Upper lobe of left lung (tissue), 6 donors: ENCODE results near the gene NLGN1. TPM values are rescaled to one million over a fixed set of nuclear protein-coding genes. Genes with fewer than 3 reads are reported as not detected.

Experiments
- ATAC-seq, 2 donors: fragments of 200-7000 bp; cut with Tn5 transposase; one replicate each; pipeline ENCODE4 v1.9.1; 2022; ENCODE audit warnings: mild to moderate bottlenecking in 2 of 2, moderate library complexity in 2 of 2; ENCODE audit not compliant: low FRiP score in 2 of 2
- DNase-seq, 2 donors: peaks; one replicate each; pipeline ENCODE4 v3.0.0-alpha.2; 2019 to 2020
- H3K27ac ChIP-seq, 4 donors: fragments of 200-600 bp; sonication (generic); one replicate each; pipeline ENCODE4 v1.5.1; 2016 to 2019
- H3K27me3 ChIP-seq, 4 donors: fragments of 200-600 bp; sonication (generic); one replicate each; pipeline ENCODE4 v1.5.1; 2017 to 2019
- H3K36me3 ChIP-seq, 4 donors: fragments of 200-600 bp; sonication (generic); one replicate each; pipeline ENCODE4 v1.5.1; 2016 to 2019
- H3K4me1 ChIP-seq, 4 donors: fragments of 200-600 bp; sonication (generic); one replicate each; pipeline ENCODE4 v1.5.1; 2018 to 2019
- H3K4me3 ChIP-seq, 4 donors: fragments of 200-600 bp; sonication (generic); one replicate each; pipeline ENCODE4 v1.5.1; 2017 to 2019; ENCODE audit warnings: mild to moderate bottlenecking in 2 of 4, moderate library complexity in 1 of 4
- H3K9me3 ChIP-seq, 4 donors: fragments of 200-600 bp; sonication (generic); one replicate each; pipeline ENCODE4 v1.5.1; 2018 to 2019
- EP300 ChIP-seq, 4 donors: sonication (generic); formaldehyde crosslinking; IDR thresholded peaks; one replicate each; pipeline ENCODE4 v1.5.1; 2017; ENCODE audit warnings: antibody characterized with exemption in 4 of 4, control low read depth in 2 of 4
- POLR2A ChIP-seq, 4 donors: fragments of 450-650 bp; IDR thresholded peaks; one replicate each; pipeline ENCODE4 v1.5.1; 2016 to 2017; ENCODE audit warnings: antibody characterized with exemption in 4 of 4, mild to moderate bottlenecking in 2 of 4
- POLR2AphosphoS5 ChIP-seq, 2 donors: sonication (generic); formaldehyde crosslinking; IDR thresholded peaks; one replicate each; pipeline ENCODE4 v1.5.1; 2017; ENCODE audit warnings: antibody characterized with exemption in 2 of 2
- WGBS, 2 donors: methylation state at CpG; one replicate each; pipeline ENCODE4 v1.1.5; 2017 to 2018; 5-methylcytosine and 5-hydroxymethylcytosine counted together
- total RNA-seq, 6 donors: library from RNA; depleted of rRNA in 4 of 6; stranded (reverse); fragments of >200 nt in 4 of 6; gene quantifications; one replicate each; pipeline versions ENCODE4 v1.1.0 to v1.2.1, GENCODE V29; 2016 to 2021
- TF ChIP-seq, protein P1 (sequence below), 6 experiments: fragments of 450-650 bp in 4 of 6; fragments of 200-600 bp in 2 of 6; sonication (generic) in 2 of 6; IDR thresholded peaks; one replicate each; pipeline ENCODE4 v1.5.1; 2016 to 2019; ENCODE audit warnings: antibody characterized with exemption in 6 of 6
- donor health status: DM: no; HTN: no; CAD: no; lungs with moderate emphysema.
- donor health status: DM: no; HTN: yes; CAD: no; lungs with severe emphysema.

Gene NLGN1
- total RNA-seq, 6 donors from 2014 or later, result under 0.01 to 3.5 (median 1.9) TPM

DNA sequence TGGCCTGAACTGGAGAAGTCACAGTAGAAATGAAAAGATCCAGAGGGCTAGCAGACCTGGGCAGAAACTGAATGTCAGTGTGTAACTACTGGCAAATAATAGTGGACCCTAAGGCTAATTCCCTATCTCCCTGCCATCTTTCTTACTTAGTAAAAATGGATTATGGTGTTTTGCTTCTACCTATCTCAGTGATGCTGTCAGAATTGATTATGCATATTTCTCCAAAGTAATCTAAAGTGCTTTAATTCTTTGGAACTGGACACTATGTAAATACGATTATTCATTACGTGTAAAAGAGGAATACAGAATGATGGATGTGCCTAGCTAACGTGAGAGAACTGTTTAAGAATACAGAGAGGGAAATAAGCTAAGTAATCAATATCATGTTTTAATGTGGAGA lies 651.9 kb downstream of the NLGN1 start:
- Histone ChIP-seq H3K27ac (no peak overlapping the region), H3K4me1 (no peaks in the 10 kb centered on the region), H3K4me3 (no peak overlapping the region), H3K27me3 (no peaks in the 10 kb centered on the region), H3K9me3 (no peaks in the 10 kb centered on the region), H3K36me3 (no peaks in the 10 kb centered on the region)
- TF ChIP-seq POLR2AphosphoS5 (IDR thresholded peaks at IDR 0.05) (no peak), EP300 (IDR thresholded peaks at IDR 0.05) (no peak), POLR2A (IDR thresholded peaks at IDR 0.05) (no peak)
- TF ChIP-seq, protein P1, sequence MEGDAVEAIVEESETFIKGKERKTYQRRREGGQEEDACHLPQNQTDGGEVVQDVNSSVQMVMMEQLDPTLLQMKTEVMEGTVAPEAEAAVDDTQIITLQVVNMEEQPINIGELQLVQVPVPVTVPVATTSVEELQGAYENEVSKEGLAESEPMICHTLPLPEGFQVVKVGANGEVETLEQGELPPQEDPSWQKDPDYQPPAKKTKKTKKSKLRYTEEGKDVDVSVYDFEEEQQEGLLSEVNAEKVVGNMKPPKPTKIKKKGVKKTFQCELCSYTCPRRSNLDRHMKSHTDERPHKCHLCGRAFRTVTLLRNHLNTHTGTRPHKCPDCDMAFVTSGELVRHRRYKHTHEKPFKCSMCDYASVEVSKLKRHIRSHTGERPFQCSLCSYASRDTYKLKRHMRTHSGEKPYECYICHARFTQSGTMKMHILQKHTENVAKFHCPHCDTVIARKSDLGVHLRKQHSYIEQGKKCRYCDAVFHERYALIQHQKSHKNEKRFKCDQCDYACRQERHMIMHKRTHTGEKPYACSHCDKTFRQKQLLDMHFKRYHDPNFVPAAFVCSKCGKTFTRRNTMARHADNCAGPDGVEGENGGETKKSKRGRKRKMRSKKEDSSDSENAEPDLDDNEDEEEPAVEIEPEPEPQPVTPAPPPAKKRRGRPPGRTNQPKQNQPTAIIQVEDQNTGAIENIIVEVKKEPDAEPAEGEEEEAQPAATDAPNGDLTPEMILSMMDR (IDR thresholded peaks at IDR 0.05), result no peak
- ATAC-seq, result no peak
- WGBS, 2 donors, result 71 to 81% methylated on average over 3 of the region's 3 CpGs
- DNase-seq, result no peak

DNA sequence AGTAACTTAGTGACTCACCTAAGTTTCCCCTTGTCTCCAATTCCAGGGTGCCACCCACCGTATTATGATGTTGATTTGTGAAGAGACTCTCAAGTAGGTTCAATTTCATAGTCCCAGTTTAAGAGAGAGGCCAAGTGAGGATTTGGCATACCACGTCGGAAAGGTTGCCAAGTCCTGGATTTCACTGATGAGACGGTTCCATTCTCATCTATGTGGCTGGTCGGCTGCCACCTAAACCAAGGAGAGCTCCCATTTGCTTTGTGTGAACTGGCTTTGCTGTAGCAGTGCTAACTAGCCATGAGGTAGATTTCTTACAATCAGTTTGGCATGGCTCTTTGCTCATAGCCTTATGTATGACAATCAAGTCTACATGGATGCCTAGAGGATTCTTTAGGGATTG lies 653.6 kb downstream of the NLGN1 start:
- no peaks in the 10 kb centered on the region for H3K4me1 ChIP-seq
- 80 to 84% methylated on average over 5 of the region's 5 CpGs for WGBS, 2 donors
- no peaks in the 10 kb centered on the region for H3K9me3 ChIP-seq
- TF ChIP-seq POLR2AphosphoS5 (IDR thresholded peaks at IDR 0.05) (no peak), EP300 (IDR thresholded peaks at IDR 0.05) (no peak)
- TF ChIP-seq, protein P1 (IDR thresholded peaks at IDR 0.05), result no peak
- H3K4me3 ChIP-seq, result no peak overlapping the region
- no peaks in the 10 kb centered on the region for H3K27me3 ChIP-seq
- ATAC-seq, result no peak
- no peak for DNase-seq
- no peak overlapping the region for H3K27ac ChIP-seq
- H3K36me3 ChIP-seq, result no peaks in the 10 kb centered on the region

DNA sequence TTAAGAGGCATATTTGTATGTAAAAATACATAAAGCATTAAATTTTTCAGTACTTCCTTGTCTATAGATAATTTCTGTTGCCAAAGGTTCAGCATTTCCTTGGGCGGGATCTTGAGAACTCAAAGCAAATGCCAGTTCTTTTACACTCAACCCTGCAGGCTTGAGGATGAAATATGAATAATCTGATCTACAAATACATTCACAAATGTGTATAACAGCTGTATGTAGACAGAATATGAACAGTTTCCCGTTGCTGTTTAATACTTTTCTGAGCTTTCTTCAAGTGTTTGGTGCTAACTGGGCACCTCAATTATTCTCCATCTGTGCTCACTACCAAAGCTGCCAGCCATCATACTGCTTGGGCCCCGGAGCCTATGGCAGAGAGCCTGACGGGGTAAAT lies 661.3 kb downstream of the NLGN1 start:
- Histone ChIP-seq H3K9me3 (peaks cover 0 to 4% (median 0%) of the 10 kb centered on the region in 4 donors), H3K4me1 (no peaks in the 10 kb centered on the region), H3K27me3 (no peaks in the 10 kb centered on the region), H3K36me3 (no peaks in the 10 kb centered on the region), H3K4me3 (no peak overlapping the region), H3K27ac (no peak overlapping the region)
- no peak for DNase-seq
- WGBS, 2 donors, result 88 to 91% methylated on average over 4 of the region's 4 CpGs
- TF ChIP-seq EP300 (IDR thresholded peaks at IDR 0.05), result no peak
- TF ChIP-seq, protein P1 (IDR thresholded peaks at IDR 0.05), result no peak
- TF ChIP-seq POLR2AphosphoS5 (IDR thresholded peaks at IDR 0.05), result no peak
- no peak for ATAC-seq

DNA sequence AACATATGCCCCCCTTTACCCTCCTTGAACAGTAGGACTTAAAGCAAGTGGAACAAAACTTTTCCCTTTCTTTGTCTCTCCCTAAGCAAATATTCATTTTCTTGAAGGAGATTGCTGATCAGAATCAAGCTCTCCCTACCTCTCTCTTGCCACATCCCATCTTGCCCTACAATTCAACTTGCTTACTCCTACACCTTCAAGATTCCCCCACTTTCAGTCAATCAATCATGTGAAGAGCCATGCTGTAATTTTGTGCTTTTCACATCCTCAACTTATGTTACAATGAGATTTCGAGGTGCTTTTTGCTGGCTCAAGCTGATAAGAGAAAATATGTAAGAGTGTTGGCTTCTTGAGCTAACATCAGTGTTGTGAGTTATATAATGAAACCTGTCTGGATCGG lies 662.9 kb downstream of the NLGN1 start:
- Histone ChIP-seq H3K4me1 (no peaks in the 10 kb centered on the region), H3K4me3 (no peak overlapping the region), H3K36me3 (no peaks in the 10 kb centered on the region), H3K27ac (no peak overlapping the region), H3K9me3 (peaks cover 0 to 4% (median 0%) of the 10 kb centered on the region in 4 donors), H3K27me3 (no peaks in the 10 kb centered on the region)
- 63 to 68% methylated on average over 2 of the region's 2 CpGs for WGBS, 2 donors
- TF ChIP-seq EP300 (IDR thresholded peaks at IDR 0.05), result no peak
- TF ChIP-seq, protein P1 (IDR thresholded peaks at IDR 0.05), result no peak
- TF ChIP-seq POLR2AphosphoS5 (IDR thresholded peaks at IDR 0.05), result no peak
- TF ChIP-seq POLR2A (IDR thresholded peaks at IDR 0.05), result no peak
- DNase-seq (no peak), ATAC-seq (no peak)

DNA sequence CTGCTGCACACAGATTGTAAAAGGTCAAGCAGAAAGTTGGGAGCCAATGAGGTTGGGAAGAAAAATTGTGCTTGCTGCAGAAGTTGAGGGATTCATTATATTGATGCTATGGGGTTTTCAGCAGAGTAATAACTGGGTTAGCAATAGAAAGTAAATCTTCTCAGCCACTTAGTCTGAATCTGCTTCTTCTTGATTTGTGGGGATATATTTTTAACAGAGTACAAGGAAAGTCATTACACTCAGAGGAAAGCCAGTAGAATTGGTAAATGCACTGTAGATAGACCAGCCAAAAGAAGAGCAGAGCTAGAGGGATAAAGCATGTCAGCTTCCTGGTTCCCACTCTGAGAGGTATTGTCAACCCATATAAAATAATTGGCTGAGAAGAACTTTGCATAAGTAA lies 663.6 kb downstream of the NLGN1 start:
- no peak overlapping the region for H3K4me3 ChIP-seq
- H3K27me3 ChIP-seq, result no peaks in the 10 kb centered on the region
- peaks cover 0 to 4% (median 0%) of the 10 kb centered on the region in 4 donors for H3K9me3 ChIP-seq
- DNase-seq (no peak), ATAC-seq (no peak)
- H3K27ac ChIP-seq, result no peak overlapping the region
- TF ChIP-seq POLR2AphosphoS5 (IDR thresholded peaks at IDR 0.05) (no peak), EP300 (IDR thresholded peaks at IDR 0.05) (no peak), POLR2A (IDR thresholded peaks at IDR 0.05) (no peak)
- TF ChIP-seq, protein P1 (IDR thresholded peaks at IDR 0.05), result no peak
- no peaks in the 10 kb centered on the region for H3K4me1 ChIP-seq
- H3K36me3 ChIP-seq, result no peaks in the 10 kb centered on the region
